Hepatocyte (in vitro differentiated cells): Measurements from ENCODE around the gene HYCC2.
"Not testable (repeated sequence)": the region's sequence is repeated elsewhere in the genome, so short reads cannot be mapped to it uniquely, and the experiment has no call there.

ENCODE experiments used
- EZH2phosphoT487 ChIP-seq: fragments of 200-600 bp; sonication (generic); IDR thresholded peaks from one replicate; pipeline ENCODE4 v1.6.1; 2018; ENCODE audit warnings: antibody characterized with exemption, mild to moderate bottlenecking, low read depth, moderate library complexity; ENCODE audit not compliant: unreplicated experiment, severe bottlenecking
- TF ChIP-seq, protein P1 (sequence below): fragments of 200-600 bp; sonication (generic); IDR thresholded peaks from 2 replicates; pipeline ENCODE4 v1.5.1; 2016; ENCODE audit warnings: antibody characterized with exemption, mild to moderate bottlenecking; ENCODE audit not compliant: poor library complexity

DNA sequence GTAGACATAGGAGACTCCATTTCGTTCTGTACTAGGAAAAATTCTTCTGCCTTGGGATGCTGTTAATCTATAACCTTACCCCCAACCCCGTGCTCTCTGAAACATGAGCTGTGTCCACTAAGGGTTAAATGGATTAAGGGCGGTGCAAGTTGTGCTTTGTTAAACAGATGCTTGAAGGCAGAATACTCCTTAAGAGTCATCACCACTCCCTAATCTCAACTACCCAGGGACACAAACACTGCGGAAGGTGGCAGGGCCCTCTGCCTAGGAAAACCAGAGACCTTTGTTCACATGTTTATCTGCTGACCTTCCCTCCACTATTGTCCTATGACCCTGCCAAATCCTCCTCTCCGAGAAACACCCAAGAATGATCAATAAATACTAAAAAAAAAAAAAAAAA is 28.4 kb downstream of the HYCC2 start:
- TF ChIP-seq, protein P1, sequence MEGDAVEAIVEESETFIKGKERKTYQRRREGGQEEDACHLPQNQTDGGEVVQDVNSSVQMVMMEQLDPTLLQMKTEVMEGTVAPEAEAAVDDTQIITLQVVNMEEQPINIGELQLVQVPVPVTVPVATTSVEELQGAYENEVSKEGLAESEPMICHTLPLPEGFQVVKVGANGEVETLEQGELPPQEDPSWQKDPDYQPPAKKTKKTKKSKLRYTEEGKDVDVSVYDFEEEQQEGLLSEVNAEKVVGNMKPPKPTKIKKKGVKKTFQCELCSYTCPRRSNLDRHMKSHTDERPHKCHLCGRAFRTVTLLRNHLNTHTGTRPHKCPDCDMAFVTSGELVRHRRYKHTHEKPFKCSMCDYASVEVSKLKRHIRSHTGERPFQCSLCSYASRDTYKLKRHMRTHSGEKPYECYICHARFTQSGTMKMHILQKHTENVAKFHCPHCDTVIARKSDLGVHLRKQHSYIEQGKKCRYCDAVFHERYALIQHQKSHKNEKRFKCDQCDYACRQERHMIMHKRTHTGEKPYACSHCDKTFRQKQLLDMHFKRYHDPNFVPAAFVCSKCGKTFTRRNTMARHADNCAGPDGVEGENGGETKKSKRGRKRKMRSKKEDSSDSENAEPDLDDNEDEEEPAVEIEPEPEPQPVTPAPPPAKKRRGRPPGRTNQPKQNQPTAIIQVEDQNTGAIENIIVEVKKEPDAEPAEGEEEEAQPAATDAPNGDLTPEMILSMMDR: not testable (repeated sequence)
- TF ChIP-seq EZH2phosphoT487: not testable (repeated sequence)
